CD4-positive, alpha-beta memory T cell (primary cell): ENCODE data around the gene GOSR2. TPM values are rescaled to one million over a fixed set of nuclear protein-coding genes. Genes with fewer than 3 reads are reported as not detected.
A peak's percentile ranks its signal among the peaks of the same experiment; 100 is the strongest.

ENCODE experiments used
- CTCF ChIA-PET: fragments of 350-600 bp; sonication (Branson Sonifier 250); formaldehyde crosslinking; loops from one replicate; lab custom pipeline; 2021; ENCODE audit warnings: inconsistent platforms; ENCODE audit not compliant: partially characterized antibody; lab: Charles Lee
- POLR2A ChIA-PET: fragments of 350-600 bp; sonication (Branson Sonifier 250); formaldehyde crosslinking; loops from one replicate; lab custom pipeline; 2021; ENCODE audit not compliant: partially characterized antibody; lab: Charles Lee
- DNase-seq, 5 donors: peaks; one replicate each; pipeline versions ENCODE4 v3.0.0 to v3.0.0-alpha.2; 2020 to 2022; ENCODE audit warnings: mixed read lengths in 1 of 5
- H3K27ac ChIP-seq: one replicate; pipeline ENCODE4 v1.7.0; 2013; ENCODE audit warnings: low read depth, low read length
- H3K27me3 ChIP-seq: 2 replicates; pipeline ENCODE4 v1.7.0; 2013; ENCODE audit warnings: mild to moderate bottlenecking, low read length, moderate library complexity; ENCODE audit not compliant: insufficient read depth
- H3K36me3 ChIP-seq: 2 replicates; pipeline ENCODE4 v1.7.0; 2013; ENCODE audit warnings: mild to moderate bottlenecking, low read length, moderate library complexity; ENCODE audit not compliant: insufficient read depth
- H3K4me1 ChIP-seq: 2 replicates; pipeline ENCODE4 v1.7.0; 2013; ENCODE audit warnings: mild to moderate bottlenecking, low read length, moderate library complexity; ENCODE audit not compliant: insufficient read depth
- H3K4me3 ChIP-seq, 2 donors: one replicate each; pipeline ENCODE4 v1.7.0; 2013; ENCODE audit warnings: low read length in 2 of 2, mild to moderate bottlenecking in 1 of 2
- H3K9me3 ChIP-seq, 2 donors: one replicate each; pipeline ENCODE4 v1.7.0; 2013; ENCODE audit warnings: low read length in 2 of 2, control low read depth in 1 of 2; ENCODE audit not compliant: control insufficient read depth in 1 of 2
- H3K27ac Mint-ChIP-seq, 7 donors: one replicate each; pipeline ENCODE4 v1.8.0; 2020 to 2021; ENCODE audit warnings: mixed read lengths in 7 of 7, mild to moderate bottlenecking in 6 of 7, inconsistent platforms in 3 of 7, moderate library complexity in 3 of 7
- H3K27me3 Mint-ChIP-seq, 2 donors: one replicate each; pipeline ENCODE4 v1.8.0; 2020 to 2021; ENCODE audit warnings: mixed read lengths in 2 of 2
- H3K36me3 Mint-ChIP-seq, 2 donors: one replicate each; pipeline ENCODE4 v1.8.0; 2020 to 2021; ENCODE audit warnings: mixed read lengths in 2 of 2, inconsistent platforms in 1 of 2, mild to moderate bottlenecking in 1 of 2
- H3K4me1 Mint-ChIP-seq, 4 donors: one replicate each; pipeline ENCODE4 v1.8.0; 2020 to 2021; ENCODE audit warnings: mixed read lengths in 4 of 4, mild to moderate bottlenecking in 1 of 4
- H3K4me3 Mint-ChIP-seq, 8 donors: one replicate each; pipeline ENCODE4 v1.8.0; 2020 to 2021; ENCODE audit warnings: mixed read lengths in 8 of 8, mild to moderate bottlenecking in 7 of 8, moderate library complexity in 6 of 8, inconsistent platforms in 3 of 8
- H3K9me3 Mint-ChIP-seq, 8 donors: one replicate each; pipeline ENCODE4 v1.8.0; 2020 to 2021; ENCODE audit warnings: mixed read lengths in 8 of 8, mild to moderate bottlenecking in 5 of 8, inconsistent platforms in 3 of 8, moderate library complexity in 1 of 8
- intact Hi-C: fragments of 100-400 bp; cut with micrococcal nuclease; formaldehyde crosslinking; loops from one replicate; pipeline ENCODE4 v1.15.1; 2023
- polyA plus RNA-seq, 2 donors: library from polyadenylated mRNA; unstranded; fragments of 300-500 nt; fragmentation: Illumina TruSeq; gene quantifications; one replicate each; pipeline ENCODE4 v1.2.3, GENCODE V29; 2021
- total RNA-seq, 2 experiments: library from RNA; stranded (reverse); gene quantifications; one replicate each; pipeline ENCODE4 v1.2.3, GENCODE V29; 2021

Gene GOSR2
- total RNA-seq (10 to 100 TPM; 89.9 to 96.9 TPM), polyA plus RNA-seq (10 to 100 TPM; 51.7 to 54.4 TPM)

- H3K4me3 ChIP-seq, result peak within 1 kb of the TSS; percentile 94 to 97
- Mint-ChIP-seq H3K4me3 (peak within 1 kb of the TSS; percentile 95 to 97 (median 96)), H3K4me1 (peaks cover 41 to 62% (median 57%) of the 10 kb centered on the region in 4 donors), H3K9me3 (no peaks in the 10 kb centered on the region), H3K36me3 (peaks cover 3 to 14% of the 10 kb centered on the region in 2 donors), H3K27me3 (no peaks in the 10 kb centered on the region), H3K27ac (peak within 1 kb of the TSS; percentile 96 to 100 (median 99))
- peak within 1 kb of the TSS; percentile 86 for H3K27ac ChIP-seq
- H3K9me3 ChIP-seq, result no peaks in the 10 kb centered on the region
- ChIA-PET CTCF (no interaction called here), POLR2A (no interaction called here)
- peak; percentile 82 to 92 (median 87) for DNase-seq
- H3K36me3 ChIP-seq, result no peaks in the 10 kb centered on the region
- H3K27me3 ChIP-seq, result no peaks in the 10 kb centered on the region
- H3K4me1 ChIP-seq, result peaks cover 43% of the 10 kb centered on the region
- intact Hi-C loops, result no loop called here
Measured at GRCh38 chr17:46922804-46923635, at the start of gene GOSR2. TSS of gene GOSR2 (plus strand) at chr17:46923160. CDS start at chr17:46923193, 33 bp downstream.

GRCh38 chr17:46873941-46874645, 48.9 kb upstream of the GOSR2 start:
- H3K27ac ChIP-seq, result no peak overlapping the region
- no peaks in the 10 kb centered on the region for H3K9me3 ChIP-seq
- Mint-ChIP-seq H3K27me3 (no peaks in the 10 kb centered on the region), H3K4me1 (no peaks in the 10 kb centered on the region), H3K36me3 (no peaks in the 10 kb centered on the region), H3K9me3 (no peaks in the 10 kb centered on the region), H3K4me3 (no peak overlapping the region), H3K27ac (no peak overlapping the region)
- POLR2A ChIA-PET, result no interaction called here
- H3K4me3 ChIP-seq, result no peak overlapping the region
- CTCF ChIA-PET, result interaction anchor here (0.7 kb wide), 1 partner anchor 588 kb away, joined by 3 read pairs; no protein-coding TSS in a partner anchor
- no peaks in the 10 kb centered on the region for H3K4me1 ChIP-seq
- intact Hi-C loops, result no loop called here
- H3K27me3 ChIP-seq, result no peaks in the 10 kb centered on the region
- no peak for DNase-seq
- no peaks in the 10 kb centered on the region for H3K36me3 ChIP-seq

GRCh38 chr17:46874906-46875305, 48.1 kb upstream of the GOSR2 start:
- CTCF ChIA-PET, result no interaction called here
- Mint-ChIP-seq H3K4me3 (no peak overlapping the region), H3K4me1 (no peaks in the 10 kb centered on the region), H3K27ac (no peak overlapping the region), H3K36me3 (no peaks in the 10 kb centered on the region), H3K9me3 (no peaks in the 10 kb centered on the region), H3K27me3 (no peaks in the 10 kb centered on the region)
- no peaks in the 10 kb centered on the region for H3K27me3 ChIP-seq
- no peak for DNase-seq
- no peaks in the 10 kb centered on the region for H3K4me1 ChIP-seq
- H3K9me3 ChIP-seq, result no peaks in the 10 kb centered on the region
- H3K36me3 ChIP-seq, result no peaks in the 10 kb centered on the region
- intact Hi-C loops, result no loop called here
- no peak overlapping the region for H3K27ac ChIP-seq
- POLR2A ChIA-PET, result no interaction called here
- H3K4me3 ChIP-seq, result no peak overlapping the region

GRCh38 chr17:46875849-46876352, 47.1 kb upstream of the GOSR2 start:
- H3K36me3 ChIP-seq, result no peaks in the 10 kb centered on the region
- H3K4me1 Mint-ChIP-seq, result no peaks in the 10 kb centered on the region
- intact Hi-C loops, result no loop called here
- no peak overlapping the region for H3K4me3 ChIP-seq
- H3K4me3 Mint-ChIP-seq, result no peak overlapping the region
- H3K27me3 Mint-ChIP-seq, result no peaks in the 10 kb centered on the region
- no peak overlapping the region for H3K27ac ChIP-seq
- no peaks in the 10 kb centered on the region for H3K36me3 Mint-ChIP-seq
- H3K9me3 ChIP-seq, result no peaks in the 10 kb centered on the region
- ChIA-PET POLR2A (interaction anchor here (1.2 kb wide), 1 partner anchor 10 kb away, joined by 3 read pairs; no protein-coding TSS in a partner anchor), CTCF (no interaction called here)
- no peak for DNase-seq
- H3K9me3 Mint-ChIP-seq, result no peaks in the 10 kb centered on the region
- no peaks in the 10 kb centered on the region for H3K4me1 ChIP-seq
- peak overlapping the region in 1 of 7 donors; percentile 30 for H3K27ac Mint-ChIP-seq
- H3K27me3 ChIP-seq, result no peaks in the 10 kb centered on the region

GRCh38 chr17:46876353-46876887, 46.5 kb upstream of the GOSR2 start:
- Mint-ChIP-seq H3K9me3 (no peaks in the 10 kb centered on the region), H3K27me3 (no peaks in the 10 kb centered on the region), H3K36me3 (no peaks in the 10 kb centered on the region), H3K27ac (no peak overlapping the region), H3K4me1 (no peaks in the 10 kb centered on the region), H3K4me3 (no peak overlapping the region)
- ChIA-PET POLR2A (interaction anchor here (1.2 kb wide), 1 partner anchor 10 kb away, joined by 3 read pairs; no protein-coding TSS in a partner anchor), CTCF (no interaction called here)
- intact Hi-C loops, result no loop called here
- DNase-seq, result no peak
- Histone ChIP-seq H3K27ac (no peak overlapping the region), H3K27me3 (no peaks in the 10 kb centered on the region), H3K4me3 (no peak overlapping the region), H3K9me3 (no peaks in the 10 kb centered on the region), H3K36me3 (no peaks in the 10 kb centered on the region), H3K4me1 (no peaks in the 10 kb centered on the region)

GRCh38 chr17:46876926-46877325, 46.0 kb upstream of the GOSR2 start:
- no peaks in the 10 kb centered on the region for H3K9me3 Mint-ChIP-seq
- no peaks in the 10 kb centered on the region for H3K36me3 Mint-ChIP-seq
- H3K4me3 Mint-ChIP-seq, result no peak overlapping the region
- H3K4me1 ChIP-seq, result no peaks in the 10 kb centered on the region
- intact Hi-C loops, result no loop called here
- DNase-seq, result no peak
- no peaks in the 10 kb centered on the region for H3K27me3 ChIP-seq
- ChIA-PET CTCF (no interaction called here), POLR2A (interaction anchor here (1.2 kb wide), 1 partner anchor 11 kb away, joined by 3 read pairs; no protein-coding TSS in a partner anchor)
- no peak overlapping the region for H3K27ac ChIP-seq
- no peak overlapping the region for H3K27ac Mint-ChIP-seq
- H3K36me3 ChIP-seq, result no peaks in the 10 kb centered on the region
- no peaks in the 10 kb centered on the region for H3K9me3 ChIP-seq
- H3K4me3 ChIP-seq, result no peak overlapping the region
- no peaks in the 10 kb centered on the region for H3K4me1 Mint-ChIP-seq
- no peaks in the 10 kb centered on the region for H3K27me3 Mint-ChIP-seq

- Mint-ChIP-seq H3K27ac (peak overlapping the region in 1 of 7 donors; percentile 87), H3K36me3 (no peaks in the 10 kb centered on the region), H3K4me3 (no peak overlapping the region), H3K9me3 (no peaks in the 10 kb centered on the region), H3K4me1 (no peaks in the 10 kb centered on the region), H3K27me3 (no peaks in the 10 kb centered on the region)
- no peak overlapping the region for H3K27ac ChIP-seq
- H3K4me3 ChIP-seq, result no peak overlapping the region
- no peaks in the 10 kb centered on the region for H3K9me3 ChIP-seq
- intact Hi-C loops, result no loop called here
- no peaks in the 10 kb centered on the region for H3K27me3 ChIP-seq
- H3K36me3 ChIP-seq, result no peaks in the 10 kb centered on the region
- ChIA-PET POLR2A (no interaction called here), CTCF (no interaction called here)
- DNase-seq, result no peak
- H3K4me1 ChIP-seq, result no peaks in the 10 kb centered on the region
Measured at GRCh38 chr17:46877466-46877865, 45.5 kb upstream of the GOSR2 start.
